ENCODE results near the gene SIK2.

DNA sequence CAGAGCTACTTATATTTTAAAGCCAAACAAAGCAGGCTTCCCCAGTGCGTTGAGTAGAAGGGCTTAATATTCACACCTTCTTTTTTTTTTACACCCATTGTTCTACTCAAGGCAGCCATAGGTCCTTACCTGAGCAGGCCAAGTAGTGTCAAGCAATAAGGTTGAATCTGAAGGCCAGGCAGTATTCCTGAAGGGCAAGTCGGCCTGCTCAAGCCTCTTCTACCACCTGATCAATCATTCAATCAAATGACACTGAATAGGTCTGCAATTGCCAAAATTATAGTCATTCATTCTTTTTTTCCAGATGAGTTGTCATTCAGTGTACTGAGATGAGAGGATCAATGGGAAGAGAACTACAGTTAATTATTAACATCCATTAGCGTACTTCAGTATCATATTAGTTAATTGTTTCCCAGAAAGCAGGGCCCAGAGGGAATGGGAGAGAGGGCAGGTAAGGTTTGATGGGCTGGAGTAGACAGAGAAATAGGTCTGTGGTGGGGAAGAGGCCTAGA, 175.9 kb downstream of the SIK2 start:
- no peak for TF ChIP-seq ZFP3 (CRISPR knock-in tag; IDR thresholded peaks at IDR 0.05)
- TF ChIP-seq OSR1 (CRISPR knock-in tag; IDR thresholded peaks at IDR 0.05): no peak
- TF ChIP-seq, protein P1, sequence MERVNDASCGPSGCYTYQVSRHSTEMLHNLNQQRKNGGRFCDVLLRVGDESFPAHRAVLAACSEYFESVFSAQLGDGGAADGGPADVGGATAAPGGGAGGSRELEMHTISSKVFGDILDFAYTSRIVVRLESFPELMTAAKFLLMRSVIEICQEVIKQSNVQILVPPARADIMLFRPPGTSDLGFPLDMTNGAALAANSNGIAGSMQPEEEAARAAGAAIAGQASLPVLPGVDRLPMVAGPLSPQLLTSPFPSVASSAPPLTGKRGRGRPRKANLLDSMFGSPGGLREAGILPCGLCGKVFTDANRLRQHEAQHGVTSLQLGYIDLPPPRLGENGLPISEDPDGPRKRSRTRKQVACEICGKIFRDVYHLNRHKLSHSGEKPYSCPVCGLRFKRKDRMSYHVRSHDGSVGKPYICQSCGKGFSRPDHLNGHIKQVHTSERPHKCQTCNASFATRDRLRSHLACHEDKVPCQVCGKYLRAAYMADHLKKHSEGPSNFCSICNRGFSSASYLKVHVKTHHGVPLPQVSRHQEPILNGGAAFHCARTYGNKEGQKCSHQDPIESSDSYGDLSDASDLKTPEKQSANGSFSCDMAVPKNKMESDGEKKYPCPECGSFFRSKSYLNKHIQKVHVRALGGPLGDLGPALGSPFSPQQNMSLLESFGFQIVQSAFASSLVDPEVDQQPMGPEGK (CRISPR knock-in tag; IDR thresholded peaks at IDR 0.05; ENCODE audit: borderline replicate concordance): no peak
- no peak for TF ChIP-seq ZNF8 (CRISPR knock-in tag; IDR thresholded peaks at IDR 0.05)
